ENCODE results near the gene PNRC2.
A peak's percentile ranks its signal among the peaks of the same experiment; 100 is the strongest.

The PNRC2 gene

GRCh38 chr1:23977854-23978191 is 18.2 kb downstream of the PNRC2 start (continued):
- TF ChIP-seq REST (tag by site-specific recombination; IDR thresholded peaks at IDR 0.05) (no peak), ZNF114 (tag by site-specific recombination; IDR thresholded peaks at IDR 0.05) (no peak)
- TF ChIP-seq, protein P1, sequence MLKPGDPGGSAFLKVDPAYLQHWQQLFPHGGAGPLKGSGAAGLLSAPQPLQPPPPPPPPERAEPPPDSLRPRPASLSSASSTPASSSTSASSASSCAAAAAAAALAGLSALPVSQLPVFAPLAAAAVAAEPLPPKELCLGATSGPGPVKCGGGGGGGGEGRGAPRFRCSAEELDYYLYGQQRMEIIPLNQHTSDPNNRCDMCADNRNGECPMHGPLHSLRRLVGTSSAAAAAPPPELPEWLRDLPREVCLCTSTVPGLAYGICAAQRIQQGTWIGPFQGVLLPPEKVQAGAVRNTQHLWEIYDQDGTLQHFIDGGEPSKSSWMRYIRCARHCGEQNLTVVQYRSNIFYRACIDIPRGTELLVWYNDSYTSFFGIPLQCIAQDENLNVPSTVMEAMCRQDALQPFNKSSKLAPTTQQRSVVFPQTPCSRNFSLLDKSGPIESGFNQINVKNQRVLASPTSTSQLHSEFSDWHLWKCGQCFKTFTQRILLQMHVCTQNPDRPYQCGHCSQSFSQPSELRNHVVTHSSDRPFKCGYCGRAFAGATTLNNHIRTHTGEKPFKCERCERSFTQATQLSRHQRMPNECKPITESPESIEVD (tag by site-specific recombination; IDR thresholded peaks at IDR 0.05) = peak; percentile 88

GRCh38 chr1:23978805-23979204 is 19.2 kb downstream of the PNRC2 start:
- POLR2A ChIA-PET = interaction anchor here (2.1 kb wide), 1 partner anchor 25 kb away, joined by 10 read pairs; no protein-coding TSS in a partner anchor
- CTCF ChIA-PET = interaction anchor here (0.7 to 4.5 kb wide), 3 partner anchors 25 to 163 kb away, joined by 3 to 21 read pairs (median 3); no protein-coding TSS in a partner anchor
- H3K36me3 ChIP-seq (ENCODE audit: control insufficient read depth in 2 of 2, insufficient read depth in 1 of 2, low read length in 2 of 2) = peaks cover 8 to 53% of the 10 kb centered on the region in 2 experiments
- peaks cover 21% of the 10 kb centered on the region for H3K4me1 ChIP-seq (ENCODE audit: control insufficient read depth, insufficient read depth, low read length)
- no peaks in the 10 kb centered on the region for H3K9me3 ChIP-seq (ENCODE audit: control insufficient read depth, insufficient read depth, low read depth, low read length)
- peak overlapping the region; percentile 96 for H3K27ac ChIP-seq (ENCODE audit: extremely low read depth, low read depth, low read length)
- TF ChIP-seq ZNF404 (tag by site-specific recombination; IDR thresholded peaks at IDR 0.05) (no peak), ZNF362 (tag by site-specific recombination; IDR thresholded peaks at IDR 0.05) (peak; percentile 73; the same call in 1 of the 2 replicates)
- H3K4me3 ChIP-seq (ENCODE audit: low read depth, low read length) = peak overlapping the region; percentile 100

- TF ChIP-seq KLF9 (tag by site-specific recombination; IDR thresholded peaks at IDR 0.05; ENCODE audit: low read depth) (peak; percentile 76), SCRT2 (tag by site-specific recombination; IDR thresholded peaks at IDR 0.05) (no peak), MEIS1 (CRISPR knock-in tag; IDR thresholded peaks at IDR 0.05; ENCODE audit: borderline replicate concordance) (0 out of 2 replicates have a peak, but pooled peaks have one; percentile 3)
- Histone ChIP-seq H3K9me3 (ENCODE audit: control insufficient read depth, insufficient read depth, low read depth, low read length) (no peaks in the 10 kb centered on the region), H3K4me1 (ENCODE audit: control insufficient read depth, insufficient read depth, low read length) (peaks cover 24% of the 10 kb centered on the region), H3K4me3 (ENCODE audit: low read depth, low read length) (peak overlapping the region; percentile 100), H3K36me3 (ENCODE audit: control insufficient read depth in 2 of 2, insufficient read depth in 1 of 2, low read length in 2 of 2) (peaks cover 3 to 46% of the 10 kb centered on the region in 2 experiments), H3K27ac (ENCODE audit: extremely low read depth, low read depth, low read length) (peak overlapping the region; percentile 96)
- POLR2A ChIA-PET = interaction anchor here (0.6 to 2.1 kb wide), 10 partner anchors 19 to 201 kb away, joined by 3 to 24 read pairs (median 6); partner anchors contain the start of genes GALE, MYOM3, PITHD1 and PNRC2
- CTCF ChIA-PET = interaction anchor here (0.7 to 4.5 kb wide), 4 partner anchors 25 to 162 kb away, joined by 3 to 21 read pairs (median 3); no protein-coding TSS in a partner anchor
These were observed 19.8 kb downstream of the PNRC2 start for GRCh38 chr1:23979387-23979880.

DNA sequence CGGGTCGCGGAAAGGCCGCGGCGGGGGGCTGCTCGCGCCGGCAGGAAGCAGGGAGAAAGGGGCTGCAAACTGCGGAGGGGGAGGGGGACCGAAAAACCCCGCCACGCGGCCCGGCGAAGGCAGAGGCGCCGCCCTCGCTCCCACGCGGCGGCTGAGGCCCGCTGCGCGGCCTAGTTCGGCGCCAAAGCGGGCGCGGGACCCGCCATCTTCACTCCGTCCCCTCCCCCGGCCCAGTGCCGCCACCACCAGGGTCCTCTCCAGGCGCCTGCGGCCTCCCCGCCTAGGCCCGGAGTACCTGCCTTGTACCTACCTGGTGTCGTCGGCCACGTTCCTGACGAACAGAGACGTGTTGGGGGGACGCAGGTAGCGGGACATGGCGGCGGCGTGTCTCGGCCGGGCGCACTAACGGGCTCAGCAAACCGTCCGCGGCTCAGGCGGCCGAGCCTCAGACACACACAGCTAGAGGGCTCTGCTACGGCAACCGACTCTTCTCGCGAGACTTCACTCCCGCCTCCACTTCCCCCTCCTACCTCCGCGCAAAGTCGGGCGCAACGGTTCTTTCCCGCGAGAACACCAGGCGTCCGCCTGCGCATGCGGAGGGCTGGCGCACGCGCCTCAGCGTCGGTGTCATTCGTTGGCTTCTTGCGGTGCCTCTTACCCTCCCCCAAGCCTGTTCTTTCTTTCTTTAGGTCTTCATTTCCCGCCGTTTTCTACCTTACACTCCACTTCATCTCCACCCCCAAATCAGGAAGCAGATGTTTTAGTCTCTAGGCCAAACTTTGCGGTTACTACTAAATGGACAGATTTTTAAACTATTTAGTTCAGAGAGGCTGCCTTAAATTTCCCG is 20.5 kb downstream of the PNRC2 start, which contains the start of gene SRSF10:
Gene SRSF10 (minus strand): TSS at position 447 of the 847 bp plus-strand sequence. CDS start 72 bp downstream, at position 375.
- H3K36me3 ChIP-seq (ENCODE audit: control insufficient read depth in 2 of 2, insufficient read depth in 1 of 2, low read length in 2 of 2) = peaks cover 0 to 40% of the 10 kb centered on the region in 2 experiments; a peak in 2 of 3 replicates
- H3K27ac ChIP-seq (ENCODE audit: extremely low read depth, low read depth, low read length) = peak within 1 kb of the TSS; percentile 96
- no peaks in the 10 kb centered on the region for H3K9me3 ChIP-seq (ENCODE audit: control insufficient read depth, insufficient read depth, low read depth, low read length)
- peak within 1 kb of the TSS; percentile 100 for H3K4me3 ChIP-seq (ENCODE audit: low read depth, low read length)
- peaks cover 27% of the 10 kb centered on the region for H3K4me1 ChIP-seq (ENCODE audit: control insufficient read depth, insufficient read depth, low read length)
- ChIA-PET CTCF (interaction anchor here (0.7 to 4.5 kb wide), 6 partner anchors 39 to 129 kb away, joined by 3 to 21 read pairs (median 4); partner anchors contain the start of gene FUCA1), POLR2A (interaction anchor here (0.6 to 2.1 kb wide), 17 partner anchors 15 to 202 kb away, joined by 3 to 24 read pairs (median 4); partner anchors contain the start of genes GALE, MYOM3, PITHD1 and PNRC2)
- TF ChIP-seq ZEB2 (tag by site-specific recombination; IDR thresholded peaks at IDR 0.05) (peak; percentile 86), ZNF785 (tag by site-specific recombination; IDR thresholded peaks at IDR 0.05) (peak; percentile 91), REST (tag by site-specific recombination; IDR thresholded peaks at IDR 0.05) (0 out of 2 replicates have a peak, but pooled peaks have one; percentile 18), ZBTB7A (tag by site-specific recombination; IDR thresholded peaks at IDR 0.05; ENCODE audit: low read depth) (peak; percentile 66; the same call in 1 of the 2 replicates), ZNF580 (tag by site-specific recombination; IDR thresholded peaks at IDR 0.05) (0 out of 2 replicates have a peak, but pooled peaks have one; percentile 61), KLF10 (tag by site-specific recombination; IDR thresholded peaks at IDR 0.05) (peak; percentile 73; the same call in 1 of the 2 replicates), KLF8 (tag by site-specific recombination; IDR thresholded peaks at IDR 0.05) (peak; percentile 82)
